ENCODE measurements around the gene PRKCA.

DNA sequence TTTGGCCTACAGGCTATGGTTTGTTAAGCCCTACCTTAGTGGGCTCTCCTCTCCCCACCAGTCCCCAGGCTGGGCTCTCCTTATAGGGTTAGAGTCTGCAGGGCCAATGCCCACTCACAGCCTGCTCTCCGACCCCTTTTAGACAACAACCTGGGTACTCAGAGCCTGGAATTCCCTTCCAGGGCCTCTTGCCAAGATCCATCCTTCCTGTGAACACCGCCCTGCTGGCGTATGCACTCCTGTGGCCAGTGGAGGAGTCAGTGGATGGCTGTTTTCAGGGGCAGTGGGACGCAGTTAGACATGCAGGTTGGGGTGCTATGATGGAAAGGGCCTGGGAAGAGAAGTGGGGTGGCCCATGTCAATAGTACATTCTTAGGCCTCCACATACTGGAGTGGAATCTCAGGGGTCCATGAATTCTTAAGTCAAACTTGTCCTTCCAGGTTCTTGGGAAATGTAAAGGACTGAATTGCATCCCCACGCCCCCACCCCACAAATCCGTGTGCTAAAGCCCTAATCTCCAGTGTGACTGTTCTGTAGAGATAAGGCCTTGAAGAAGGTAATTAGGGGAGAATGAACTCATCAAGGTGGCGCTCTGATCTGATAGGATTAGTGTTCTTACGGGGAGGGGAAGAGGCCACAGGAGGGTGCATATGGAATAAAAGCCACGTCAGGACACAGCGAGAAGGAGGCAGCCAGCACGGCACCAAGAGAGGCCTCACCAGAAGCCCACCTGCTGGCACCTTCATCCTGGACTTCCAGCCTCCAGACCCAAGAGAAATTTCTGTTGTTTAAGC lies 450.9 kb downstream of the PRKCA start:
- TF ChIP-seq, protein P1, sequence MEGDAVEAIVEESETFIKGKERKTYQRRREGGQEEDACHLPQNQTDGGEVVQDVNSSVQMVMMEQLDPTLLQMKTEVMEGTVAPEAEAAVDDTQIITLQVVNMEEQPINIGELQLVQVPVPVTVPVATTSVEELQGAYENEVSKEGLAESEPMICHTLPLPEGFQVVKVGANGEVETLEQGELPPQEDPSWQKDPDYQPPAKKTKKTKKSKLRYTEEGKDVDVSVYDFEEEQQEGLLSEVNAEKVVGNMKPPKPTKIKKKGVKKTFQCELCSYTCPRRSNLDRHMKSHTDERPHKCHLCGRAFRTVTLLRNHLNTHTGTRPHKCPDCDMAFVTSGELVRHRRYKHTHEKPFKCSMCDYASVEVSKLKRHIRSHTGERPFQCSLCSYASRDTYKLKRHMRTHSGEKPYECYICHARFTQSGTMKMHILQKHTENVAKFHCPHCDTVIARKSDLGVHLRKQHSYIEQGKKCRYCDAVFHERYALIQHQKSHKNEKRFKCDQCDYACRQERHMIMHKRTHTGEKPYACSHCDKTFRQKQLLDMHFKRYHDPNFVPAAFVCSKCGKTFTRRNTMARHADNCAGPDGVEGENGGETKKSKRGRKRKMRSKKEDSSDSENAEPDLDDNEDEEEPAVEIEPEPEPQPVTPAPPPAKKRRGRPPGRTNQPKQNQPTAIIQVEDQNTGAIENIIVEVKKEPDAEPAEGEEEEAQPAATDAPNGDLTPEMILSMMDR (IDR thresholded peaks at IDR 0.05) = no peak
- TF ChIP-seq POLR2A (IDR thresholded peaks at IDR 0.05) = no peak
